Liver (tissue), 9 donors: ENCODE results near the gene ACTR1A. TPM values are rescaled to one million over a fixed set of nuclear protein-coding genes. Genes with fewer than 3 reads are reported as not detected.

Source experiments
- DNase-seq: peaks from one replicate; pipeline ENCODE4 v3.0.0-alpha.2; 2017; ENCODE audit warnings: low spot score
- H3K27ac ChIP-seq, 2 donors: one replicate each; pipeline ENCODE4 v1.7.0; 2013; ENCODE audit warnings: inconsistent platforms in 2 of 2, low read length in 2 of 2, control low read depth in 1 of 2, low read depth in 1 of 2, mild to moderate bottlenecking in 1 of 2
- H3K27me3 ChIP-seq, 4 donors: one replicate each; pipeline versions ENCODE4 v1.6.1 to v1.7.0; 2013; ENCODE audit warnings: low read length in 3 of 4, inconsistent platforms in 1 of 4, mild to moderate bottlenecking in 1 of 4, moderate library complexity in 1 of 4; ENCODE audit not compliant: control insufficient read depth in 4 of 4, insufficient read depth in 4 of 4
- H3K36me3 ChIP-seq, 4 donors: one replicate each; pipeline versions ENCODE4 v1.6.1 to v1.7.0; 2013; ENCODE audit warnings: low read length in 3 of 4, mild to moderate bottlenecking in 3 of 4, low read depth in 1 of 4, moderate library complexity in 1 of 4; ENCODE audit not compliant: control insufficient read depth in 4 of 4, insufficient read depth in 3 of 4
- H3K4me1 ChIP-seq, 4 donors: one replicate each; pipeline versions ENCODE4 v1.6.1 to v1.7.0; 2013; ENCODE audit warnings: low read length in 3 of 4, mild to moderate bottlenecking in 3 of 4, moderate library complexity in 1 of 4; ENCODE audit not compliant: control insufficient read depth in 4 of 4, insufficient read depth in 4 of 4
- H3K4me3 ChIP-seq, 3 donors: one replicate each; pipeline versions ENCODE4 v1.6.1 to v1.7.0; 2013; ENCODE audit warnings: low read length in 3 of 3, control low read depth in 1 of 3, low read depth in 1 of 3, mild to moderate bottlenecking in 1 of 3
- H3K9ac ChIP-seq, 2 donors: one replicate each; pipeline ENCODE4 v1.7.0; 2013; ENCODE audit warnings: low read length in 2 of 2, mild to moderate bottlenecking in 2 of 2, moderate library complexity in 2 of 2, control low read depth in 1 of 2, low read depth in 1 of 2
- H3K9me3 ChIP-seq, 4 donors: one replicate each; pipeline versions ENCODE4 v1.6.1 to v1.7.0; 2013; ENCODE audit warnings: low read length in 3 of 4; ENCODE audit not compliant: control insufficient read depth in 4 of 4
- ATF3 ChIP-seq: IDR thresholded peaks from 2 replicates; pipeline ENCODE4 v1.6.1; 2016; ENCODE audit warnings: antibody characterized with exemption
- EGR1 ChIP-seq, 2 donors: IDR thresholded peaks; 2 replicates each; pipeline ENCODE4 v1.6.1; 2016 to 2018; ENCODE audit warnings: antibody characterized with exemption in 2 of 2, low read depth in 2 of 2
- FOXA1 ChIP-seq: IDR thresholded peaks from 2 replicates; pipeline ENCODE4 v1.6.1; 2016; ENCODE audit warnings: antibody characterized with exemption
- FOXA2 ChIP-seq: IDR thresholded peaks from 2 replicates; pipeline ENCODE4 v1.6.1; 2016; ENCODE audit warnings: antibody characterized with exemption
- GABPA ChIP-seq, 2 donors: IDR thresholded peaks in 1 of 2; conservative IDR thresholded peaks in 1 of 2; 2 replicates each; pipeline ENCODE4 v1.6.1; 2016; ENCODE audit warnings: antibody characterized with exemption in 2 of 2, mild to moderate bottlenecking in 1 of 2, moderate library complexity in 1 of 2
- HNF4A ChIP-seq, 2 donors: conservative IDR thresholded peaks; 2 replicates each; pipeline ENCODE4 v1.6.1; 2016; ENCODE audit warnings: antibody characterized with exemption in 2 of 2, mild to moderate bottlenecking in 2 of 2
- HNF4G ChIP-seq: IDR thresholded peaks from 2 replicates; pipeline ENCODE4 v1.6.1; 2016; ENCODE audit warnings: antibody characterized with exemption
- JUND ChIP-seq, 2 donors: IDR thresholded peaks; 2 replicates each; pipeline ENCODE4 v1.6.1; 2016; ENCODE audit warnings: antibody characterized with exemption in 2 of 2
- MAX ChIP-seq: IDR thresholded peaks from 2 replicates; pipeline ENCODE4 v1.6.1; 2016; ENCODE audit warnings: antibody characterized with exemption
- NR2F2 ChIP-seq: IDR thresholded peaks from 2 replicates; pipeline ENCODE4 v1.6.1; 2016; ENCODE audit warnings: antibody characterized with exemption
- RAD21 ChIP-seq, 2 donors: IDR thresholded peaks; 2 replicates each; pipeline ENCODE4 v1.6.1; 2016; ENCODE audit warnings: antibody characterized with exemption in 2 of 2, mild to moderate bottlenecking in 2 of 2
- REST ChIP-seq: IDR thresholded peaks from 2 replicates; pipeline ENCODE4 v1.6.1; 2016; ENCODE audit warnings: antibody characterized with exemption, mild to moderate bottlenecking
- RXRA ChIP-seq, 2 donors: IDR thresholded peaks; 2 replicates each; pipeline ENCODE4 v1.6.1; 2017 to 2018; ENCODE audit warnings: antibody characterized with exemption in 2 of 2, mild to moderate bottlenecking in 1 of 2
- SP1 ChIP-seq: IDR thresholded peaks from 2 replicates; pipeline ENCODE4 v1.6.1; 2018; ENCODE audit warnings: antibody characterized with exemption, mild to moderate bottlenecking
- TAF1 ChIP-seq: conservative IDR thresholded peaks from 2 replicates; pipeline ENCODE4 v1.6.1; 2016; ENCODE audit warnings: antibody characterized with exemption, mild to moderate bottlenecking
- YY1 ChIP-seq: IDR thresholded peaks from 2 replicates; pipeline ENCODE4 v1.6.1; 2016; ENCODE audit warnings: antibody characterized with exemption, mild to moderate bottlenecking
- ZBTB33 ChIP-seq: IDR thresholded peaks from 2 replicates; pipeline ENCODE4 v1.6.1; 2016; ENCODE audit warnings: antibody characterized with exemption
- WGBS: extraction: QIAGEN DNeasy Blood & Tissue Kit; methylation state at CpG from one replicate; pipeline ENCODE4 v1.1.7; 2013; 5-methylcytosine and 5-hydroxymethylcytosine counted together
- polyA plus RNA-seq, 2 donors: library from polyadenylated mRNA; stranded (reverse) in 1 of 2; unstranded in 1 of 2; fragments of 200-250 nt in 1 of 2; fragments of >200 nt in 1 of 2; fragmentation: Nextera tagmentation in 1 of 2; extraction: Ambion mirVana in 1 of 2; gene quantifications; one replicate each; pipeline versions ENCODE4 v1.2.1 to v1.2.3, GENCODE V29; 2013 to 2015
- total RNA-seq, 2 donors: library from RNA; depleted of rRNA; stranded (reverse); fragments of >200 nt; gene quantifications; one replicate each; pipeline ENCODE4 v1.2.3, GENCODE V29; 2014
- TF ChIP-seq, protein P1 (sequence below): fragments of 150-350 bp; IDR thresholded peaks from 2 replicates; pipeline ENCODE4 v1.5.1; 2017; ENCODE audit warnings: improper control_type of control experiment, low read depth, low read length; ENCODE audit not compliant: missing input control
- donor health status: healthy.
- donor health status: healthy.
- donor health status: healthy.
- donor health status: healthy.
- donor health status: healthy.

Gene ACTR1A
- total and polyA plus RNA-seq, 4 donors: 24.5 to 51.9 (median 35.3) TPM

DNA sequence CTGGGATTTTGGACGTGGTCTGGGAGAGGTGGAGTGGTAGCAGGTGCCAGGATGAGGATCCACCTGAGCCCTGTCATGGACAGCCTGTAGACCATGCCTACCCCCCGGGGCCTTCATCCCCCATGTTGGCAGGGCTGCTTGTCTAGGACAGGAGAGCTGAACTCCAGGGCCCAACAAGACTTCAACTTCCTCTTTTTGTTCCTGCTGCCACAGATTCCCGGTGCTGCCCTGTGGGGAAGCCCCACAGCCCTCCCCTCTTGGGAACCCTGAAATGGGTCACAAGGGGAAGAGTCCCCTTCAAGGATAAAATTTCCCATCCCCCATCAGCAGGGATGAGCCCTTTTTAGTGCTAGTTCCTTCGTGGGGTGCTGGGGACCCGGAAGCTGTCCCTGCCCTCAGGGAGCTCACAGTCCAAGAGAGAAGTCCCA lies 68.9 kb downstream of the ACTR1A start:
- WGBS: 71% methylated on average over 5 of the region's 5 CpGs
- H3K9ac ChIP-seq: no peak overlapping the region
- peaks cover 0 to 35% (median 28%) of the 10 kb centered on the region in 4 donors for H3K4me1 ChIP-seq
- no peaks in the 10 kb centered on the region for H3K36me3 ChIP-seq
- H3K27ac ChIP-seq: peak overlapping the region; percentile 42 to 85
- H3K27me3 ChIP-seq: no peaks in the 10 kb centered on the region
- H3K4me3 ChIP-seq: no peak overlapping the region
- no peak for DNase-seq
- no peak for TF ChIP-seq JUND (IDR thresholded peaks at IDR 0.05)
- no peaks in the 10 kb centered on the region for H3K9me3 ChIP-seq

DNA sequence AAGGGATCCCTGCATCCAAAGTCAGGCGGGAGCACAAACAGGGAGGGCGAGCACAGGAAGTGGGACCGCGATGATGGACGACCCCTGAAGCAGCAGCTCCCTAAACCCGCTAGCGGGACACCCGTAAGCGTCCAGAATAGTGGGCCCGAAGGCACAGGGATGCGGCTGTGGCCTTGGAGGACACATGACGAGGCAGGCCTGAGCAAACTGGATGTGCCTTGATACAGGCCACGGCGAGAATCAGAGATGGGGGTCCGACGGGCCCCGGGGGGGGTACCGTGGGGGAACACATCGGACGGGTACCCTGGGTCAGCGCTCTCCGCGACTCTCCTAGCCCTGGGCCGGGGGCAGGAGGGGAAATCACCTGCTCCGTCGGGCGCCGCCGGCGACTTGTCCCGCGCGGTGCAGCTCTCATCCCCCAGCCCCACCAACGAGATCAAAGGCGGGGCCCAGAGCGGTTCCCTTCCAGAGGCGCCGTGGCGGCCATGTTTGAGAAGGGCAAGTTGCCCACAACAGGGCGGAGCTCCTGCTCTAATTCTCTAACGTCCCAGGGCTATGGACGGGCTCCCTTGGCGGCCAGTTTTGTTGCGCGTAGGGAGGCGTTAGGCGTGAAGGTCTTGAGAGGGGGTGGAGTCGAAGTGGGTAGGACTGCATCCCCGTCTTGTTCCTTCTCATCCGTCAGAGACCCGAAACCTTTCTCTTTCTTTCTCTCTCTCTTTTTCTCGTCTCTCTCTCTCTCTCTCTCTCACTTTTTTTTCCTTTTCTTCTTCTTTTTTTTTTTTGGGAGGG lies 70.2 kb downstream of the ACTR1A start, which contains the start of gene CUEDC2:
Gene CUEDC2 (minus strand): TSS at position 413 of the 789 bp plus-strand sequence. CDS start 7,386 bp downstream, outside the sequence.
- WGBS: under 1% methylated on average over 52 of the region's 52 CpGs
- Histone ChIP-seq H3K27me3 (no peaks in the 10 kb centered on the region), H3K4me3 (peak within 1 kb of the TSS; percentile 74 to 81 (median 76)), H3K27ac (peak within 1 kb of the TSS; percentile 28 to 66), H3K4me1 (peaks cover 0 to 35% (median 26%) of the 10 kb centered on the region in 4 donors), H3K9ac (peak within 1 kb of the TSS; percentile 83 to 99), H3K9me3 (no peaks in the 10 kb centered on the region), H3K36me3 (peaks cover 0 to 3% (median 0%) of the 10 kb centered on the region in 4 donors)
- peak; percentile 99 for DNase-seq
- no peak for TF ChIP-seq TAF1
- TF ChIP-seq MAX: peak; percentile 71
- no peak for TF ChIP-seq HNF4G
- peak; percentile 96 for TF ChIP-seq ZBTB33
- TF ChIP-seq FOXA1: no peak
- TF ChIP-seq NR2F2: no peak
- TF ChIP-seq RAD21 (IDR thresholded peaks at IDR 0.05): peak; percentile 28 to 46
- TF ChIP-seq HNF4A (conservative IDR thresholded peaks at IDR 0.05): peak; percentile 45 to 48
- peak; percentile 87 for TF ChIP-seq REST
- TF ChIP-seq JUND (IDR thresholded peaks at IDR 0.05): peak in 1 of 2 donors; percentile 11
- no peak for TF ChIP-seq FOXA2
- TF ChIP-seq, protein P1, sequence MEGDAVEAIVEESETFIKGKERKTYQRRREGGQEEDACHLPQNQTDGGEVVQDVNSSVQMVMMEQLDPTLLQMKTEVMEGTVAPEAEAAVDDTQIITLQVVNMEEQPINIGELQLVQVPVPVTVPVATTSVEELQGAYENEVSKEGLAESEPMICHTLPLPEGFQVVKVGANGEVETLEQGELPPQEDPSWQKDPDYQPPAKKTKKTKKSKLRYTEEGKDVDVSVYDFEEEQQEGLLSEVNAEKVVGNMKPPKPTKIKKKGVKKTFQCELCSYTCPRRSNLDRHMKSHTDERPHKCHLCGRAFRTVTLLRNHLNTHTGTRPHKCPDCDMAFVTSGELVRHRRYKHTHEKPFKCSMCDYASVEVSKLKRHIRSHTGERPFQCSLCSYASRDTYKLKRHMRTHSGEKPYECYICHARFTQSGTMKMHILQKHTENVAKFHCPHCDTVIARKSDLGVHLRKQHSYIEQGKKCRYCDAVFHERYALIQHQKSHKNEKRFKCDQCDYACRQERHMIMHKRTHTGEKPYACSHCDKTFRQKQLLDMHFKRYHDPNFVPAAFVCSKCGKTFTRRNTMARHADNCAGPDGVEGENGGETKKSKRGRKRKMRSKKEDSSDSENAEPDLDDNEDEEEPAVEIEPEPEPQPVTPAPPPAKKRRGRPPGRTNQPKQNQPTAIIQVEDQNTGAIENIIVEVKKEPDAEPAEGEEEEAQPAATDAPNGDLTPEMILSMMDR: no peak
- TF ChIP-seq EGR1 (IDR thresholded peaks at IDR 0.05; ENCODE audit: low read depth in 2 of 2): peak in 1 of 2 donors; percentile 41
- TF ChIP-seq YY1: peak; percentile 100
- TF ChIP-seq ATF3: peak; percentile 31
- peak in 1 of 2 donors; percentile 72 for TF ChIP-seq GABPA (IDR thresholded peaks at IDR 0.05 in 1 of 2, conservative IDR thresholded peaks at IDR 0.05 in 1 of 2)
- TF ChIP-seq RXRA (IDR thresholded peaks at IDR 0.05): peak; percentile 38 to 46
- TF ChIP-seq SP1: peak; percentile 81
